A549 (cell line): ENCODE measurements around the gene ERMAP.

Experiments
- SREBF2 ChIP-seq: fragments of 450-650 bp; IDR thresholded peaks from 2 replicates; pipeline ENCODE4 v1.6.1; 2014; ENCODE audit warnings: mild to moderate bottlenecking, moderate library complexity
- TF ChIP-seq, protein P1 (sequence below): fragments of >200 bp; sonication (Bioruptor Twin); formaldehyde crosslinking; IDR thresholded peaks from 3 replicates; pipeline ENCODE4 v1.5.1; 2016

DNA sequence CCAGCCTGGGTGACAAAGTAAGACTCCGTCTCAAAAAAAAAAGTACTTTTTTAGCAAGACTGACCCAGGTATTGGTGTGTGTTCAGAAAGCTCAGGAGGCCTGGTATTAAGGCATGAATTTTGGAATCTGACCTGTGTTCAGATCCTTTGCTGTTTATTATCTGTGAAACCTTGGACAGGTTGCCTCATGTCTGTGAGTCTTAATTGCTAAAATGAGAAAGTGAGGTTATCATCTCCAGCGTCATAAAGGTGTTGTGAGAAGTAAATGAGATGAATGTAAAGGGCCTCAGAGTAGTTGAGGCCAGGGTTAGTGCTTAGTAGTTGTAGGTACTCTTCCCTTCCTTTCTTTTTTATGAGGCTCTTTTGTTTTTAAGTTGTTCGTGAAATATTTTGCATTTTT lies 47.1 kb upstream of the ERMAP start:
- no peak for TF ChIP-seq SREBF2
- TF ChIP-seq, protein P1, sequence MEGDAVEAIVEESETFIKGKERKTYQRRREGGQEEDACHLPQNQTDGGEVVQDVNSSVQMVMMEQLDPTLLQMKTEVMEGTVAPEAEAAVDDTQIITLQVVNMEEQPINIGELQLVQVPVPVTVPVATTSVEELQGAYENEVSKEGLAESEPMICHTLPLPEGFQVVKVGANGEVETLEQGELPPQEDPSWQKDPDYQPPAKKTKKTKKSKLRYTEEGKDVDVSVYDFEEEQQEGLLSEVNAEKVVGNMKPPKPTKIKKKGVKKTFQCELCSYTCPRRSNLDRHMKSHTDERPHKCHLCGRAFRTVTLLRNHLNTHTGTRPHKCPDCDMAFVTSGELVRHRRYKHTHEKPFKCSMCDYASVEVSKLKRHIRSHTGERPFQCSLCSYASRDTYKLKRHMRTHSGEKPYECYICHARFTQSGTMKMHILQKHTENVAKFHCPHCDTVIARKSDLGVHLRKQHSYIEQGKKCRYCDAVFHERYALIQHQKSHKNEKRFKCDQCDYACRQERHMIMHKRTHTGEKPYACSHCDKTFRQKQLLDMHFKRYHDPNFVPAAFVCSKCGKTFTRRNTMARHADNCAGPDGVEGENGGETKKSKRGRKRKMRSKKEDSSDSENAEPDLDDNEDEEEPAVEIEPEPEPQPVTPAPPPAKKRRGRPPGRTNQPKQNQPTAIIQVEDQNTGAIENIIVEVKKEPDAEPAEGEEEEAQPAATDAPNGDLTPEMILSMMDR, result no peak
